ENCODE data around the gene PTGFRN. TPM values are rescaled to one million over a fixed set of nuclear protein-coding genes. Genes with fewer than 3 reads are reported as not detected.

The PTGFRN gene
- polyA plus RNA-seq, 1 donor: 37.9 TPM

- Histone ChIP-seq H3K27me3 (ENCODE audit: control insufficient read depth, insufficient read depth, low read length) (no peaks in the 10 kb centered on the region), H3K4me1 (ENCODE audit: control insufficient read depth, insufficient read depth, low read length) (no peaks in the 10 kb centered on the region), H3K27ac (ENCODE audit: low read length) (no peak overlapping the region), H3K36me3 (ENCODE audit: control insufficient read depth, insufficient read depth, low read length) (no peaks in the 10 kb centered on the region), H3K4me3 (ENCODE audit: low read length) (no peak overlapping the region), H3K9me3 (ENCODE audit: control insufficient read depth, low read depth, low read length) (no peaks in the 10 kb centered on the region)
- WGBS (ENCODE audit: insufficient coverage, low lambda C conversion rate): 80% methylated on average over 1 of the region's 3 CpGs
- no peak for DNase-seq
Observed at GRCh38 chr1:117015724-117016123, 106.0 kb downstream of the PTGFRN start.

GRCh38 chr1:117017062-117017461 lies 107.3 kb downstream of the PTGFRN start:
- no CpG with 5 or more reads among the region's 4 CpGs for WGBS (ENCODE audit: insufficient coverage, low lambda C conversion rate)
- Histone ChIP-seq H3K36me3 (ENCODE audit: control insufficient read depth, insufficient read depth, low read length) (no peaks in the 10 kb centered on the region), H3K27ac (ENCODE audit: low read length) (no peak overlapping the region), H3K9me3 (ENCODE audit: control insufficient read depth, low read depth, low read length) (no peaks in the 10 kb centered on the region), H3K27me3 (ENCODE audit: control insufficient read depth, insufficient read depth, low read length) (no peaks in the 10 kb centered on the region), H3K4me3 (ENCODE audit: low read length) (no peak overlapping the region), H3K4me1 (ENCODE audit: control insufficient read depth, insufficient read depth, low read length) (no peaks in the 10 kb centered on the region)
- DNase-seq: no peak

GRCh38 chr1:117017648-117018047 lies 107.9 kb downstream of the PTGFRN start:
- WGBS (ENCODE audit: insufficient coverage, low lambda C conversion rate): no CpG with 5 or more reads among the region's 3 CpGs
- no peak overlapping the region for H3K4me3 ChIP-seq (ENCODE audit: low read length)
- H3K36me3 ChIP-seq (ENCODE audit: control insufficient read depth, insufficient read depth, low read length): no peaks in the 10 kb centered on the region
- H3K27me3 ChIP-seq (ENCODE audit: control insufficient read depth, insufficient read depth, low read length): no peaks in the 10 kb centered on the region
- H3K4me1 ChIP-seq (ENCODE audit: control insufficient read depth, insufficient read depth, low read length): no peaks in the 10 kb centered on the region
- no peak for DNase-seq
- no peaks in the 10 kb centered on the region for H3K9me3 ChIP-seq (ENCODE audit: control insufficient read depth, low read depth, low read length)
- H3K27ac ChIP-seq (ENCODE audit: low read length): no peak overlapping the region

- DNase-seq: no peak
- Histone ChIP-seq H3K4me3 (ENCODE audit: low read length) (no peak overlapping the region), H3K27me3 (ENCODE audit: control insufficient read depth, insufficient read depth, low read length) (no peaks in the 10 kb centered on the region), H3K9me3 (ENCODE audit: control insufficient read depth, low read depth, low read length) (no peaks in the 10 kb centered on the region), H3K4me1 (ENCODE audit: control insufficient read depth, insufficient read depth, low read length) (no peaks in the 10 kb centered on the region), H3K36me3 (ENCODE audit: control insufficient read depth, insufficient read depth, low read length) (no peaks in the 10 kb centered on the region), H3K27ac (ENCODE audit: low read length) (no peak overlapping the region)
- WGBS (ENCODE audit: insufficient coverage, low lambda C conversion rate): no CpG with 5 or more reads among the region's 1 CpG
Observed at GRCh38 chr1:117020526-117021156, 110.9 kb downstream of the PTGFRN start.

- no CpG with 5 or more reads among the region's 3 CpGs for whole genome bisulfite sequencing (ENCODE audit: insufficient coverage, low lambda C conversion rate)
- Histone ChIP-seq H3K27ac (ENCODE audit: low read length) (no peak overlapping the region), H3K9me3 (ENCODE audit: control insufficient read depth, low read depth, low read length) (no peaks in the 10 kb centered on the region), H3K4me1 (ENCODE audit: control insufficient read depth, insufficient read depth, low read length) (no peaks in the 10 kb centered on the region), H3K27me3 (ENCODE audit: control insufficient read depth, insufficient read depth, low read length) (no peaks in the 10 kb centered on the region), H3K36me3 (ENCODE audit: control insufficient read depth, insufficient read depth, low read length) (no peaks in the 10 kb centered on the region), H3K4me3 (ENCODE audit: low read length) (no peak overlapping the region)
- no peak for DNase-seq
Observed at GRCh38 chr1:117022114-117022513, 112.4 kb downstream of the PTGFRN start.

GRCh38 chr1:117025568-117025967 lies 115.9 kb downstream of the PTGFRN start:
- no peak overlapping the region for H3K27ac ChIP-seq (ENCODE audit: low read length)
- H3K36me3 ChIP-seq (ENCODE audit: control insufficient read depth, insufficient read depth, low read length): no peaks in the 10 kb centered on the region
- no peaks in the 10 kb centered on the region for H3K9me3 ChIP-seq (ENCODE audit: control insufficient read depth, low read depth, low read length)
- H3K4me1 ChIP-seq (ENCODE audit: control insufficient read depth, insufficient read depth, low read length): peaks cover 11% of the 10 kb centered on the region
- H3K27me3 ChIP-seq (ENCODE audit: control insufficient read depth, insufficient read depth, low read length): no peaks in the 10 kb centered on the region
- no peak overlapping the region for H3K4me3 ChIP-seq (ENCODE audit: low read length)
- WGBS (ENCODE audit: insufficient coverage, low lambda C conversion rate): no CpG with 5 or more reads among the region's 7 CpGs
- no peak for DNase-seq

GRCh38 chr1:117026361-117026760 lies 116.6 kb downstream of the PTGFRN start:
- no peaks in the 10 kb centered on the region for H3K27me3 ChIP-seq (ENCODE audit: control insufficient read depth, insufficient read depth, low read length)
- H3K9me3 ChIP-seq (ENCODE audit: control insufficient read depth, low read depth, low read length): no peaks in the 10 kb centered on the region
- H3K27ac ChIP-seq (ENCODE audit: low read length): no peak overlapping the region
- peaks cover 16% of the 10 kb centered on the region for H3K4me1 ChIP-seq (ENCODE audit: control insufficient read depth, insufficient read depth, low read length)
- no peaks in the 10 kb centered on the region for H3K36me3 ChIP-seq (ENCODE audit: control insufficient read depth, insufficient read depth, low read length)
- no peak for DNase-seq
- H3K4me3 ChIP-seq (ENCODE audit: low read length): no peak overlapping the region
- WGBS (ENCODE audit: insufficient coverage, low lambda C conversion rate): 76% methylated on average over 2 of the region's 6 CpGs

GRCh38 chr1:117029685-117030084 lies 120.0 kb downstream of the PTGFRN start:
- Histone ChIP-seq H3K27ac (ENCODE audit: low read length) (no peak overlapping the region), H3K4me1 (ENCODE audit: control insufficient read depth, insufficient read depth, low read length) (peaks cover 16% of the 10 kb centered on the region), H3K4me3 (ENCODE audit: low read length) (no peak overlapping the region), H3K36me3 (ENCODE audit: control insufficient read depth, insufficient read depth, low read length) (no peaks in the 10 kb centered on the region), H3K9me3 (ENCODE audit: control insufficient read depth, low read depth, low read length) (no peaks in the 10 kb centered on the region), H3K27me3 (ENCODE audit: control insufficient read depth, insufficient read depth, low read length) (no peaks in the 10 kb centered on the region)
- peak; percentile 44 to 65 for DNase-seq
- WGBS (ENCODE audit: insufficient coverage, low lambda C conversion rate): 33% methylated on average over 1 of the region's 1 CpG

GRCh38 chr1:117030271-117030877 lies 120.7 kb downstream of the PTGFRN start:
- Histone ChIP-seq H3K4me3 (ENCODE audit: low read length) (no peak overlapping the region), H3K9me3 (ENCODE audit: control insufficient read depth, low read depth, low read length) (no peaks in the 10 kb centered on the region), H3K36me3 (ENCODE audit: control insufficient read depth, insufficient read depth, low read length) (no peaks in the 10 kb centered on the region), H3K27ac (ENCODE audit: low read length) (no peak overlapping the region), H3K27me3 (ENCODE audit: control insufficient read depth, insufficient read depth, low read length) (no peaks in the 10 kb centered on the region), H3K4me1 (ENCODE audit: control insufficient read depth, insufficient read depth, low read length) (peaks cover 16% of the 10 kb centered on the region)
- DNase-seq: no peak
- no CpG with 5 or more reads among the region's 1 CpG for WGBS (ENCODE audit: insufficient coverage, low lambda C conversion rate)

- no peaks in the 10 kb centered on the region for H3K36me3 ChIP-seq (ENCODE audit: control insufficient read depth, insufficient read depth, low read length)
- no peaks in the 10 kb centered on the region for H3K27me3 ChIP-seq (ENCODE audit: control insufficient read depth, insufficient read depth, low read length)
- peaks cover 16% of the 10 kb centered on the region for H3K4me1 ChIP-seq (ENCODE audit: control insufficient read depth, insufficient read depth, low read length)
- H3K27ac ChIP-seq (ENCODE audit: low read length): no peak overlapping the region
- no peak overlapping the region for H3K4me3 ChIP-seq (ENCODE audit: low read length)
- no CpG with 5 or more reads among the region's 3 CpGs for WGBS (ENCODE audit: insufficient coverage, low lambda C conversion rate)
- no peak for DNase-seq
- no peaks in the 10 kb centered on the region for H3K9me3 ChIP-seq (ENCODE audit: control insufficient read depth, low read depth, low read length)
Observed at GRCh38 chr1:117032266-117032665, 122.5 kb downstream of the PTGFRN start.

All from large intestine (tissue), 3 donors.